ENCODE measurements around the gene TRIM37. TPM values are rescaled to one million over a fixed set of nuclear protein-coding genes. Genes with fewer than 3 reads are reported as not detected.

Gene TRIM37
- total and polyA plus RNA-seq, 7 experiments from 2014 or later, result 6.7 to 25.2 (median 18.3) TPM

DNA sequence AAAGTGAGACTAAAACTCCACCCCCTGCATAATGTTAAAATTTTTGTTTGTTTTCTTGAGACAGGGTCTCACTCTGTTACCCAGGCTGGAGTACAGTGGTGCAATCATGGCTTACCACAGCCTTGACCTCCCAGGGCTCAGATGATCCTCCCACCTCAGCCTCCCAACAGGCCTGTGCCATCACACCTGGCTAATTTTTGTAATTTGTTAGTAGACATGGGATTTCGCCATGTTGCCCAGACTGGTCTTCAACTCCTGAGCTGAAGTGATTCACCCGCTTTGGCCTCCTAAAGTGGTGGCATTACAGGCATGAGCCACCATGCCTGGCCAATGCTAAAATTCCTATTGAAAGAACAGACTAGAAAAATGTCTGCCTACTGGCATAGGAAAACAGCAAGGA lies 103.8 kb downstream of the TRIM37 start:
- Mint-ChIP-seq H3K27ac (peak overlapping the region in 5 of 9 donors; percentile 15 to 89 (median 65)), H3K36me3 (peaks cover 0 to 19% (median 13%) of the 10 kb centered on the region in 5 donors), H3K4me3 (no peak overlapping the region), H3K27me3 (no peaks in the 10 kb centered on the region), H3K9me3 (no peaks in the 10 kb centered on the region), H3K4me1 (peaks cover 5 to 32% (median 20%) of the 10 kb centered on the region in 7 donors)
- Histone ChIP-seq H3K4me3 (ENCODE audit: low read length) (no peak overlapping the region), H3K27me3 (ENCODE audit: control insufficient read depth in 2 of 2, insufficient read depth in 2 of 2, low read length in 2 of 2) (no peaks in the 10 kb centered on the region), H3K9me3 (ENCODE audit: control insufficient read depth in 2 of 3, low read length in 3 of 3) (no peaks in the 10 kb centered on the region), H3K4me1 (ENCODE audit: control insufficient read depth in 2 of 2, insufficient read depth in 2 of 2, low read length in 2 of 2) (peaks cover 5 to 6% of the 10 kb centered on the region in 2 donors), H3K27ac (ENCODE audit: low read depth, low read length) (peak overlapping the region; percentile 80), H3K36me3 (ENCODE audit: control insufficient read depth in 2 of 3, insufficient read depth in 3 of 3, low read length in 3 of 3) (peaks cover 4 to 14% (median 7%) of the 10 kb centered on the region in 3 experiments)
- intact Hi-C loops (cut with micrococcal nuclease), result loop anchor here in 1 of 2 donors (5.0 kb wide), 1 partner anchor 311 kb away; the partner anchor contains the start of genes RAD51C and TEX14
- ATAC-seq (no peak), DNase-seq (no peak)
- POLR2A ChIA-PET, result interaction anchor here (1.1 to 5.2 kb wide), 2 partner anchors 291 to 484 kb away, joined by 4 to 33 read pairs; no protein-coding TSS in a partner anchor
- CTCF ChIA-PET, result interaction anchor here (0.7 to 5.0 kb wide), 4 partner anchors 414 to 484 kb away, joined by 3 to 45 read pairs (median 4); no protein-coding TSS in a partner anchor

DNA sequence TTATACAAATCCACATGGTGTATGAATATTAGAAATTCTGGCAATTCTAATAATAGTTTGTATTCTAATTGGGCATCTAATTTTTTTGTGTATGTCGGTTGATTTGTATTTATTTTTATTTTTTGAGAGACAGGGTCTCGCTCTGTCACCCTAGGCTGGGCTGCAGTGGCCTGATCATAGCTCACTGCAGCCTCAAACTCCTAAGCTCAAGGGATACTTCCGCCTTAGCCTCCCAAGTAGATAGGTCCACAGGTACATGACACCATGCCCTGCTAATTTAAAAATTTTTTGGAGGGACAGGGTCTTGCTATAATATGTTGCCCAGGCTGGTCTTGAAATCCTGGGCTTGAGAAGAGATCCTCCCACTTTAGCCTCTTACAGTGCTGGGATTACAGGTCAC lies 104.6 kb downstream of the TRIM37 start:
- H3K4me1 Mint-ChIP-seq, result peaks cover 5 to 32% (median 20%) of the 10 kb centered on the region in 7 donors
- Histone ChIP-seq H3K4me1 (ENCODE audit: control insufficient read depth in 2 of 2, insufficient read depth in 2 of 2, low read length in 2 of 2) (peaks cover 5 to 6% of the 10 kb centered on the region in 2 donors), H3K27me3 (ENCODE audit: control insufficient read depth in 2 of 2, insufficient read depth in 2 of 2, low read length in 2 of 2) (no peaks in the 10 kb centered on the region), H3K4me3 (ENCODE audit: low read length) (no peak overlapping the region), H3K27ac (ENCODE audit: low read depth, low read length) (peak overlapping the region; percentile 80), H3K36me3 (ENCODE audit: control insufficient read depth in 2 of 3, insufficient read depth in 3 of 3, low read length in 3 of 3) (peaks cover 4 to 19% (median 7%) of the 10 kb centered on the region in 3 experiments), H3K9me3 (ENCODE audit: control insufficient read depth in 2 of 3, low read length in 3 of 3) (no peaks in the 10 kb centered on the region)
- no peaks in the 10 kb centered on the region for H3K27me3 Mint-ChIP-seq
- CTCF ChIA-PET, result interaction anchor here (0.7 to 5.0 kb wide), 3 partner anchors 291 to 484 kb away, joined by 3 to 45 read pairs (median 3); no protein-coding TSS in a partner anchor
- ATAC-seq, result no peak
- H3K36me3 Mint-ChIP-seq, result peaks cover 0 to 23% (median 13%) of the 10 kb centered on the region in 5 donors
- intact Hi-C loops (cut with micrococcal nuclease), result loop anchor here in 1 of 2 donors (5.0 kb wide), 1 partner anchor 310 kb away; the partner anchor contains the start of genes RAD51C and TEX14
- DNase-seq, result no peak
- POLR2A ChIA-PET, result interaction anchor here (1.1 to 5.2 kb wide), 2 partner anchors 291 to 484 kb away, joined by 4 to 33 read pairs; no protein-coding TSS in a partner anchor
- H3K4me3 Mint-ChIP-seq, result peak overlapping the region in 3 of 10 donors; percentile 73 to 91 (median 88)
- H3K27ac Mint-ChIP-seq, result peak overlapping the region in 8 of 9 donors; percentile 30 to 98 (median 94)
- no peaks in the 10 kb centered on the region for H3K9me3 Mint-ChIP-seq

DNA sequence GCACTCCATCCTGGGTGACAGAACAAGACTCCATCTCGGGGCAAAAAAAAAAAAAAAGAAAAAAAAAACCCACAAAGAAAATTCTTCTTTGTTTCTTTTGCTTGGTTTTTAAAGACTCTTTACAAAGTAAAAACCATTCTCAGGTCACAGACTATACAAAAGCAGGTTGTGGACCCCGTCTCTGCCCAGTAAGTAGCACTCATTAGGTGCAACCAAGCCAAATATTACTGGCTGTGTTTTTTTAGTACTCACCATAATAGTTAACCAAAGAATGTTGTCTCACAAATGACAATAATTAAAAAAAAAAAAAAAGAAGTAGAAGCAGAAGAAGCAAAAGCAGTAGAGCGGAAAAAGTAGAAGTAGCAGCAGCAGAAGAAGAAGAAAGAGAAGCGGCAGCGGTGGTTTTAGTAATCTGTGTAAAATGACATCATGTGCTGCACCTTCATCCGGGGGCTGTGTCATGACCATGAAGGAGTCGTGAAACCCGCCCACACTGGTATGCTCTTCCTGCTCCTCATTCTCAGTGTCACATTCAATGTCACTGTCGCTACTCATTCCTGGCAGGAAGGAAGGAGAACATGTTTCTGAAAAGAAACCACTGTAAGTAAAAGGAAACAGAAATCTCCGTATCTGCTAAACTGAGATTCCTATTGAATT lies 105.4 kb downstream of the TRIM37 start:
- Mint-ChIP-seq H3K27me3 (no peaks in the 10 kb centered on the region), H3K27ac (peak overlapping the region; percentile 89 to 98 (median 96)), H3K4me1 (peaks cover 5 to 32% (median 20%) of the 10 kb centered on the region in 7 donors), H3K4me3 (peak overlapping the region; percentile 71 to 93 (median 88)), H3K36me3 (peaks cover 0 to 26% (median 13%) of the 10 kb centered on the region in 5 donors), H3K9me3 (no peaks in the 10 kb centered on the region)
- intact Hi-C loops (cut with micrococcal nuclease), result loop anchor here (1.0 to 5.0 kb wide), 5 partner anchors 154 to 483 kb away; partner anchors contain the start of genes RAD51C (in 2 of the 2), TEX14 (in 2 of the 2), PRR11 (in 1 of the 2) and SKA2 (in 1 of the 2)
- ATAC-seq (peak; percentile 98), DNase-seq (peak in 8 of 9 donors; percentile 59 to 84 (median 74))
- Histone ChIP-seq H3K36me3 (ENCODE audit: control insufficient read depth in 2 of 3, insufficient read depth in 3 of 3, low read length in 3 of 3) (peaks cover 4 to 19% (median 7%) of the 10 kb centered on the region in 3 experiments), H3K4me3 (ENCODE audit: low read length) (peak overlapping the region; percentile 42), H3K27me3 (ENCODE audit: control insufficient read depth in 2 of 2, insufficient read depth in 2 of 2, low read length in 2 of 2) (no peaks in the 10 kb centered on the region), H3K4me1 (ENCODE audit: control insufficient read depth in 2 of 2, insufficient read depth in 2 of 2, low read length in 2 of 2) (peaks cover 5 to 6% of the 10 kb centered on the region in 2 donors), H3K9me3 (ENCODE audit: control insufficient read depth in 2 of 3, low read length in 3 of 3) (no peaks in the 10 kb centered on the region), H3K27ac (ENCODE audit: low read depth, low read length) (peak overlapping the region; percentile 80)
- ChIA-PET CTCF (interaction anchor here (0.7 kb wide), 1 partner anchor 586 kb away, joined by 3 read pairs; no protein-coding TSS in a partner anchor), POLR2A (interaction anchor here (5.2 kb wide), 1 partner anchor 483 kb away, joined by 33 read pairs; no protein-coding TSS in a partner anchor)

DNA sequence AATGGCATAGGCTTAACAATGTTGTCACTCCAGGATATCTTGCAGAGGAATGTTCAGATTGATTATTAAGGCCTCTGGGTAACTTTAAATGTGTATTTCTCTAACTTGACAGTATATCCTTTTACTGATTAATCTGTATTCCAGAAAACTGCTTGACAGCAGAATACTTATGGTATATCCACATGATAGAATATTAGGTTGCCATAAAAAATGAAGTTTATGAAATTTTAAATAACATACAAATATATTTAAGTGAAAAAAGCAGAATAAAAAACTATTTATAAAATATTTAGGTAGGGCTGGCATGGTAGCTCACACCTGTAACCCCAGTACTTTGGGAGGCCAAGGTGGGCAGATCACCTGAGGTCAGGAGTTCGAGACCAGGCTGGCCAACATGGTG lies 106.7 kb downstream of the TRIM37 start:
- H3K4me3 Mint-ChIP-seq, result peak overlapping the region in 1 of 10 donors; percentile 33

DNA sequence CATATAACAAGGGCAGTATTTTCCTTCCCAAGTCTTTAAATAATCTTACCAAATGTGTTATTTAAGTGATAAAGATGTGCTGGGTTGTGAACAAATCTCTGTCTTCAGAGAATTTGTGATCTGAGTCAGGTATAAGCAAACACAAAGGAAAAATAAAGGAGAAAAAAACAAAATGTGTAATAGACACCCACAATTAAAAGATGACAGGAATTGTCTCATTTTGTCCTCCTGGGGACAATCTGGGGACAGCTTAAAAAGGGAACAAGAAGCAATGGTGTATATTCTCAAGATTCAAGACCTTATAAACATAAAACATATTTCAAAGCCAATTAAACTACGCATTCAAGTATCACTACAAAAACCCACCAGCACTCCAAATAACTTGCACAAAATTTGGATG lies 107.2 kb downstream of the TRIM37 start:
- Histone ChIP-seq H3K4me3 (ENCODE audit: low read length) (no peak overlapping the region), H3K4me1 (ENCODE audit: control insufficient read depth in 2 of 2, insufficient read depth in 2 of 2, low read length in 2 of 2) (peaks cover 5 to 6% of the 10 kb centered on the region in 2 donors), H3K27ac (ENCODE audit: low read depth, low read length) (no peak overlapping the region), H3K9me3 (ENCODE audit: control insufficient read depth in 2 of 3, low read length in 3 of 3) (no peaks in the 10 kb centered on the region), H3K27me3 (ENCODE audit: control insufficient read depth in 2 of 2, insufficient read depth in 2 of 2, low read length in 2 of 2) (no peaks in the 10 kb centered on the region), H3K36me3 (ENCODE audit: control insufficient read depth in 2 of 3, insufficient read depth in 3 of 3, low read length in 3 of 3) (peaks cover 4 to 19% (median 7%) of the 10 kb centered on the region in 3 experiments)
- CTCF ChIA-PET, result no interaction called here
- H3K4me3 Mint-ChIP-seq, result no peak overlapping the region
- peak overlapping the region in 4 of 9 donors; percentile 19 to 66 (median 54) for H3K27ac Mint-ChIP-seq
- POLR2A ChIA-PET, result no interaction called here
- DNase-seq, result no peak
- peaks cover under 1 to 27% (median 15%) of the 10 kb centered on the region in 7 donors for H3K4me1 Mint-ChIP-seq
- H3K27me3 Mint-ChIP-seq, result no peaks in the 10 kb centered on the region
- ATAC-seq, result no peak
- intact Hi-C loops (cut with micrococcal nuclease), result no loop called here
- H3K36me3 Mint-ChIP-seq, result peaks cover 0 to 26% (median 13%) of the 10 kb centered on the region in 5 donors
- H3K9me3 Mint-ChIP-seq, result no peaks in the 10 kb centered on the region

More for the DNA sequence above, 106.7 kb downstream of the TRIM37 start:
- ChIA-PET POLR2A (no interaction called here), CTCF (no interaction called here)
- no peak overlapping the region for H3K27ac ChIP-seq (ENCODE audit: low read depth, low read length)
- peaks cover 5 to 32% (median 20%) of the 10 kb centered on the region in 7 donors for H3K4me1 Mint-ChIP-seq
- H3K4me1 ChIP-seq (ENCODE audit: control insufficient read depth in 2 of 2, insufficient read depth in 2 of 2, low read length in 2 of 2), result peaks cover 5 to 6% of the 10 kb centered on the region in 2 donors
- DNase-seq (no peak), ATAC-seq (no peak)
- intact Hi-C loops (cut with micrococcal nuclease), result loop anchor here in 1 of 2 donors (2.0 to 5.0 kb wide), 2 partner anchors 155 to 308 kb away; partner anchors contain the start of genes PRR11, RAD51C, SKA2 and TEX14
- no peaks in the 10 kb centered on the region for H3K9me3 Mint-ChIP-seq
- peaks cover 4 to 19% (median 7%) of the 10 kb centered on the region in 3 experiments for H3K36me3 ChIP-seq (ENCODE audit: control insufficient read depth in 2 of 3, insufficient read depth in 3 of 3, low read length in 3 of 3)
- H3K9me3 ChIP-seq (ENCODE audit: control insufficient read depth in 2 of 3, low read length in 3 of 3), result no peaks in the 10 kb centered on the region
- H3K27ac Mint-ChIP-seq, result peak overlapping the region in 7 of 9 donors; percentile 21 to 73 (median 56)
- H3K36me3 Mint-ChIP-seq, result peaks cover 0 to 26% (median 13%) of the 10 kb centered on the region in 5 donors
- no peaks in the 10 kb centered on the region for H3K27me3 ChIP-seq (ENCODE audit: control insufficient read depth in 2 of 2, insufficient read depth in 2 of 2, low read length in 2 of 2)
- no peak overlapping the region for H3K4me3 ChIP-seq (ENCODE audit: low read length)
- no peaks in the 10 kb centered on the region for H3K27me3 Mint-ChIP-seq

DNA sequence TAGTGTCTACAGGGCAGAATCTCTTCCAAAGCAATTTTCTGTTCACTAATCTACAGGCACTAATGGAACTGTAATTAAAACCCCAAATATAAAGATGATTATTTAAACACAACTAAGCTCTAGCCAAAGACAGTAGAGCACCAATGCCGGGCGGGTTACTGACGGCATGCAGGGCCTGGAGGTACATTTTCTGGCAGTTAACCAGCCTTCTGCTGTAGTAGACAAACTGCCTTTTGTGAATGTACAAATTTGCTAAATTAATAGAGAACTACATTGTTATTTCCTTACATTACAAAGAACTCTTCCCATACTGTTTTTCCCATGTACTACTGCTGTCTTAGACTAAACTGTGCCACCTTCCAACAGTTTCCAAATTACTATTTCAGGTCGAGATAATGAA lies 107.8 kb downstream of the TRIM37 start:
- Histone ChIP-seq H3K36me3 (ENCODE audit: control insufficient read depth in 2 of 3, insufficient read depth in 3 of 3, low read length in 3 of 3) (peaks cover 4 to 19% (median 7%) of the 10 kb centered on the region in 3 experiments), H3K4me3 (ENCODE audit: low read length) (no peak overlapping the region), H3K27ac (ENCODE audit: low read depth, low read length) (no peak overlapping the region), H3K27me3 (ENCODE audit: control insufficient read depth in 2 of 2, insufficient read depth in 2 of 2, low read length in 2 of 2) (no peaks in the 10 kb centered on the region), H3K4me1 (ENCODE audit: control insufficient read depth in 2 of 2, insufficient read depth in 2 of 2, low read length in 2 of 2) (peaks cover 5 to 6% of the 10 kb centered on the region in 2 donors), H3K9me3 (ENCODE audit: control insufficient read depth in 2 of 3, low read length in 3 of 3) (no peaks in the 10 kb centered on the region)
- no peaks in the 10 kb centered on the region for H3K27me3 Mint-ChIP-seq
- H3K4me3 Mint-ChIP-seq, result no peak overlapping the region
- peaks cover 0 to 21% (median 12%) of the 10 kb centered on the region in 7 donors for H3K4me1 Mint-ChIP-seq
- ATAC-seq (no peak), DNase-seq (no peak)
- intact Hi-C loops (cut with micrococcal nuclease), result no loop called here
- peak overlapping the region in 1 of 9 donors; percentile 26 for H3K27ac Mint-ChIP-seq
- H3K9me3 Mint-ChIP-seq, result no peaks in the 10 kb centered on the region
- ChIA-PET POLR2A (no interaction called here), CTCF (no interaction called here)
- H3K36me3 Mint-ChIP-seq, result peaks cover 0 to 26% (median 13%) of the 10 kb centered on the region in 5 donors

Data from naive thymus-derived CD4-positive, alpha-beta T cell (primary cell).